Activated naive CD4-positive, alpha-beta T cell treated with Interleukin-2 at 50 U/mL for 16 hours (primary cell): Measurements from ENCODE around the gene CUL1.

Experiments used
- DNase-seq: peaks from one replicate; pipeline ENCODE4 v3.0.0-alpha.2; 2020

CUL1 gene

GRCh38 chr7:148772297-148773089 is 73.8 kb downstream of the CUL1 start:
- DNase-seq = peak; percentile 39

GRCh38 chr7:148773334-148773733 is 74.6 kb downstream of the CUL1 start:
- peak; percentile 20 for DNase-seq

DNA sequence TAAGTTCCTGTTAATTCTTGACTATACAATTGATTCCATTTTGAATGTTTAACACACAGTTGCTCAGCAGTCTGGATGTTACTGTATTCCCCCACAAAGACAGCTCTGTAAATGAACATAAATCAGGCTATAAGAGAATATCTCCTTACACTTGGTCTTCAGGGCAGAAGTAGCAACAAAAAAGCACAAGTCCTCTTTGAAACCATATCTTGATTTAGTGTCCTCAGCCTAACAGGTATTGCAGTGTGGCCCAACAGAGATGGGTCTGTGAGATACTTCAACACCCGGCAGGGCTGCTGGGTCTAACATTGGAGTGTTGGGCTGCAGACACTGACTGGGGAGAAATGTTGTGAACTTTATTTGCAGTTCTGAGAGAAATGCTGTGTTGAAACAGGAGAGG is 75.8 kb downstream of the CUL1 start:
- DNase-seq = no peak

DNA sequence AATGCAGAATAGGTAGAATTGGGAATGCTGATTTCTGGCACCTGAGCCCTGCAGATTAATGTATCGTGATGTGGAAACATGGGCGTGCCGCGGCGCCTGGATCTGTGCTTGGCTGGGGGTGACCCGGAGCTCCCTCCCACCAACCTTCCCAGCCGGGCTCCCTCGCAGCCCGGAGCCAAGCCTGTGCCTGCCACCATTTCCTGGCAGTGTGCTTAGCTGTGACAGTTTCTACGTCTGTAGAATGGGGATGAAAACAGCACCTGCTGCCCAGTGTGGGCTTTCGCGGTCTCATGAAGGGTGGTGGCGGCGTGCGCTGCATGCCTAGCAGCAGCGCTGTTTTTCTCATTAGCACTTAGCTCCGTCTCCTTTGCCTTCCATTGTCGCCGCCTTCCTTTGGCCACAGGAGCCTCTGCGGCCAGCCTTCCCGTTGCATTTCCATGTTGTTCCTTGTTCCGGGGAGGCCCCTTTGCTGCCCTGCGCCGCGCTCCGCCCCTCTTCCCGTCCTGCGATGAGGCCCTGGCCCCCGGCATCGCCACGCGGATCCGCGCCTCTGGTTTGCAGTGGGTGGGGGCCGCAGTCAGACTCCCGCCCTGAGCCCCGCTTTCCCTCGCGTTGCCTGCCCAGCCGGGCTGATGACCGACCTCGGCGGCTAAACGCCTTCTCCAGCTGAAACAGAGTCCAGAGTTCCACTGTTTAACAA is 84.2 kb downstream of the CUL1 start:
- DNase-seq = no peak

DNA sequence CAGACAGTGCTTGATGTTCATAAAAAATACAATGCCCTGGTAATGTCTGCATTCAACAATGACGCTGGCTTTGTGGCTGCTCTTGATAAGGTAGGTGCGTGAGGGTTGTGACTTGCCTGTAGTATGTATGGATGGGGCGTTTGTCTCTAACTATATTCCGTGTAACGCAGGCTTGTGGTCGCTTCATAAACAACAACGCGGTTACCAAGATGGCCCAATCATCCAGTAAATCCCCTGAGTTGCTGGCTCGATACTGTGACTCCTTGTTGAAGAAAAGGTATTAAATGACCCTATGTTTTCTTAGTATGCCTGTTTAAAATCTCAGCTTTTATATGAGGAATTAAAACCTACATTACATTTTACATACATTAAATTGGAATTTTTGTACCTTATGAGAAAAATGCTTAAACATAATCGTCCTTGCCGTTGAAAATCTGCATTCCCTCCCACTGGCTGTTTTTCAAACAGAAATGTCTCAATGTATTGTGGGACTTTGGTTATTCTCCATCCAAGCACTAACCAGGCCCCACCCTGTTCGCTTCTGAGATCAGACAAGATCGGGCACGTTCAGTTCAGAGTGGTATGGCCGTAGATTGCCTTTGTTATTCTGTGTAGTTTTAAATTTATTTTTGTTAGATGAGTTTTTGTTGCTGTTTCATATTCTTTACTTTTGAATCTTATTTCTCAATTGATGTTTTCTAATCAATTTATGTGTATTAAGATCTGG is 85.3 kb downstream of the CUL1 start:
- DNase-seq = no peak

DNA sequence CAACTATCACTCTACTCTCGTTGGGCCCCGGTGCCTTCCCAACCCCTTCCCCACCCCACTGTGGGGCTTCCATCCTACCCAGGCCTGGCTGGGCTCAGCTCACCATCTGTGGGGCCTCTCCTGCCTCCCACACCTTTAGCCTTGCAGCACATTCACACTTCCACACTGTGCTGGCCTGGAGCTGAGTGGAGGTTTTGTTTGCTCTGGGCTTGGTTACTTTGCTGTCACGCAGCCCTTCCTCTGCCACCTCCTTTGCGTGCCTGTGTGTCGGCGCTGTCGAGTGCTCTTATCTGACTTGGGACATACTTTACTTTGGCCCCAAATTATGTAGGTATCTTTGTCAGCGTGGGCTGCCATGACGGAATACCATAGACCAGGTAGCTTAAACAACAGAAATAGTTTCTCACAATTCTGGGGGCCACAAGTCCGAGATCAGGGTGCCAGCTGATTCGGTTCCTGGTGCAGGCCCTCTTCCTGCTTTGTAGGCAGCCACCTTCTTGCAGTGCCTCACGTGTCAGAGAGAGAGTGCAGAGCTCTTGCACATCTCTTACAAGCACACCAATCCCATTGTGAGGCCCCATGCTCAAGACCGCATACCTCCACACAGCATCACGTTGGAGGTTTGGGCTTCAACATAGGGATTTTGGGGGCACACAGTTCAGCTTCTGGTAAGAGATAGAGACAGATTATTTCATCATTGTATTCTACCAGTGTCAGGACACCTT is 89.0 kb downstream of the CUL1 start:
- DNase-seq = no peak

DNA sequence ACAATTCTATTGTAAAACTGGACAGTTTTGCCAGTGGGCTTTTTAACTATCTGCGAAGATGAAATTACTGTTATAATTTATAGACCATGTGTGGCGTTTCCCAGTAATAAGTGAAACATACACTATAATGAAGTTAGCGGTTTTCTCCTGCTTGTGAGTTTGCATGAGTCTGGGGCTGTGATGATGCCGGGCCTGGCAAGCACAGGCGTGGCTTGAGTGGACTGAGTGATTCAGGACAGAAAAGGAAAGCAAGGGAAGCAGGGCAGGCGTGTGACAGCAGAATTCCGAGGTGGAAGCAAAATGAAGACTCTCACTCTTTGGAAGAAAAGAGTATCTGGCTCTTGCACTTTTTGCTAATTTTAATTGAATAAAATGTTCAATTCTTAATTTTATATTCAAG is 90.5 kb downstream of the CUL1 start:
- DNase-seq = no peak

DNA sequence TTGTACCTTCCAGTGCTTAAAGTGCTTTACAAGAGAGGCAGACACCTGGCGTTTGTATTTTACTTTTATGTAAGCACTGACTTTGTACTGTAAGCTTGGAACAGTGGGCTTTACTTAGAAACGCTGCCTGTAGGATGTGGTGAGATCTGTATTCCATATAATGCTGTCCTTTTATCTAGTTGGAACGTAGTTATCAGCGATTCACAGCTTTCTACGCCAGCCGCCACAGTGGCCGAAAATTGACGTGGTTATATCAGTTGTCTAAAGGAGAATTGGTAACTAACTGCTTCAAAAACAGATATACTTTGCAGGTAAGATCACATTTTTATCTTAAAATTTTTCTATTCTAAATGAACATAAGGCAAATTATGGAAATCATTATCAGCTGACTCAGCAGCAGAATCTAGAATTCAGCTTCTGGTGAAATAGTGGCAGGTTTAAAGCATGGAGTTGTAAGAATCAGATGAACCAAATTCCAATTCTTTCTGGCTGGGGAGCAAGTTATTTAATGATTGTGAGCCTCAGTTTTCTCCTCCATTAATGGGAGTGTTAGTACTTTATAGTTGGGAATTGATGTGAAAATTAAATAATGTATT is 91.5 kb downstream of the CUL1 start:
- no peak for DNase-seq

DNA sequence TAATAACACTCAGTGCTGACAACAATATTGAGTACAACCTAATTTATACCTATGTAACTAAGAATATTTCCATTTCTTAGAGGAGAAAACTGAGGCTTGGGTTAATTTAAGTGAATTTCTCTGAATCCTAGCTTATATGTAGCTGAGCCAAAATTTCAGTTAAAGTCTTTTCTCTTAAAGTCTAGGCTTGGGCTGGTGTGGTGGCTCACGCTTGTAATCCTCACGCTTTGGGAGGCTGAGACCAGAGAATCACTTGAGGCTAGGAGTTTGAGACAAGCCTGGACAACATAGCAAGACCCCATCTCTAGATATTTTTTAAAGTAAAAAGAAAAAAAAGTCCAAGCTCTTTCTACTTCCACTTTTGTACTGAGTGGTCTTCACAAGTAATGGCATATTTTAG is 92.1 kb downstream of the CUL1 start:
- no peak for DNase-seq

DNA sequence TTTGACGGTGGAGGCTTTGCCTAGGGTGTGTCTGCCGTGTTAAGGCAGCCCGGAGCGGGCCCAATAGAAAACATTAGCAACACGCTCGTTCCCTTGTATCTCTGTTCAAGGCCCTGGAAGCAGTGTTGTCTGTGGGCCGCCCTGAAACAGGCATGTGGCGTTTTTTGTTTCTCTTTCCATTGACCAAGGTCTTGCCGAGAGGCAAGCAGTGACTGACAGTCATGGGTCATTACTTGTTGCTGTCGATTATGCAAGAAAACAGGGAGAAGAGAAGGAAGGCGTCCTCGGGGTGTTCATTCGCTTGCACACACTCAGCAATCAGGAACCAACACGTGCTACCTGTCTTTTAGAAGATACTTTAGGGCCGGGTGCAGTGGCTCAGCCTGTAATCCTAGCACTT is 92.8 kb downstream of the CUL1 start:
- no peak for DNase-seq

DNA sequence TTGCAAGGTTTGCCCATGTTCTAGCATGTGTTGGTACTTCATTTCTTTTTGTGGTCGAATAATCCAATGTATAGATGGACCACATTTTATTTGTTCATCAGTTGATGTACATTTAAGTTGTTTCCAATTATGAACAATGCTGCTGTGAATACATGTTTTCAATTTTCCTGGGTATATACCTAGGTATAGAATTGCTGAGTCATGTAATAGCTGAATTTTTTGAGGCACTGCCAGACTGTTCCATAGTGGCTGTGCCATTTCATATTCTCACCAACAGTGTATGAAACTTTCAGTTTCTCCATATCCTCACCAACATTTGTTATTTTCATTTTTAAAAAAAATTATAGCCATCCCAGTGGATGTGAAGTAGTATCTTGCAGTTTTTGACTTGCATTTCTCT is 94.9 kb downstream of the CUL1 start:
- DNase-seq = no peak

DNA sequence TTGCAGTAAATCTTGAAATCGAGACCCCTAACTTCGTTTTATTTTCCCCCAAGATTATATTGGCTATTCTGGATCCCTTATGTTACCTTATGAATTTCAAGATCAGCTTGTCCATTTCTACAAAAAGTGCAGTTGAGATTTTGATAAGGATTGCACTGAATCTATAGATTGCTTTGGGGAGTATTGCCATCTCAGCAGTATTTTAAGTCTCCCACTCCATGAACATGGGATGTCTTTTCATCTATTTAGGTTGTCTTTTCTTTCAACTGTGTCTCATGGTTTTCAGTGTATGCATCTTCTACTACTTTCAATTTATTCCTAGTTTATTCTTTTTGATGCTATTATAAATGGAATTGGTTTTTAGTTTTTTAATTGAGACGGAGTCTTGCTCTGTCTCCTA is 95.8 kb downstream of the CUL1 start:
- no peak for DNase-seq

DNA sequence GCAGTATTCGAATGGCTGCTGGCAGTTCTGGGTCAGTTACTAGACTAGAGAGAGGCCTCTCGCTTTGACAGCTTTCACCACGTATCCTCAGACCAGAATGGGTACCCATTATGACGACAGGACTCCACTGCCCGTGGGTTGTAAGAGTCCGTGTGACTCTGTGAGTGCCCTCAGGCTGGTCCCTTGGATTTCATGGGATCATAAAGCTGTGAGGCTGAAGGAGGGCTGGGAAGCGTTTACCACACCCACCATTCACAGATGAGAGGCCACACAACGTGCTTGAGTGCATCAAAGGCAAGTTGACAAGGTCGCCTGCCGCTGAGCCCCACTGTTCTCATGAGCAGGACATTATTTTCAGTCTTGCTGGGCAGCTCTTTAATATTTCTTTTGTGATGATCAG is 98.1 kb downstream of the CUL1 start:
- no peak for DNase-seq

DNA sequence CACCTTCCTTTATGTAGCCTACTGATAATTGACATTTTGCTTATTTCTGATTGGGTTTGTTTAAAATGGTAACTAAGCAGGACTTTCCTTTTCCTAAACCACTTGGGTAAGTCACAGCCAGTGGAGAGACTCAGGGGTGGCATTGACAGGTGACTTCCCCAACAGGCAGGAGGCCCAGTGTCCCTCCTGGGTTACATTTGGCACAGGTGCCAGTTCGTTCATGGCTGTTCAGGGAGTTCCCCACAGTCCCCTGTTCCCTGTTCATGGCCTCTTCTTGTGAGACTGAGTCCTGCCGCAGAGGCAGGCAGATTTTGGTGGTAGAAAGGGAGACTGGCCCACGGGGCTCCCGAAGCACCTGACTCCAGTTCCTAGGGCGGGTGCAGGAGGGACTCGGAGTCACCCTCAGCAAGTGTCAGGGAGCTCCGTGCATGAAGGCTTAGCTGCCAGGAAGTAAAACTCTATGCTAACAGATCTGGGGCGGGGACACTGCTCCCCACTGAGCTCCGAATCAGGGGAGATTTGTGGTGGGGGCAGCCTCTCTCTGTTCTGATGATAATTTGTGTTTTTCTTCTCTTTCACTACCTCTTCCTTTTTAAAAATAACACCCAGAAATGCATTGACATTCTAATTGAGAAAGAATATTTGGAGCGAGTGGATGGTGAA is 101.3 kb downstream of the CUL1 start:
- DNase-seq = no peak

DNA sequence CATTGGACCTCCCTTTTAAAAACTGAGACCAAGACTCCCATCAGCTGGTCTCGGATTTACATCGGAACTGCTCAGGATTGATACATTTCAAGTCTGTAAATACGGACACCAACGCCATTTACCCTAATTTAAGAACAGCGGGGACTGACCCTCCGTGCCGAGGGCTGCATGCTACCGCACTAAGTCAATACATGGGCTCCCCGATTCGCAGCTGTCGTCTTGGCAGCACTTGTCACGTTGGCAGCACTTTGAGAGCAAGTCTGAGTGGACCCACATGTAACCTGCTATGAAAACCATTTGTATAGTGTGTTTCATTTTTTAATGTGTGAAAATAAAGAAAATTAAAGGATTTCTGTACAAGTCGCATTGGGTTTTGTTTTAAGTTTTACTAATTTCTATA is 102.0 kb downstream of the CUL1 start:
- DNase-seq = no peak

- no peak for DNase-seq
Measured at GRCh38 chr7:148802101-148802493, 103.4 kb downstream of the CUL1 start.

- DNase-seq = no peak
Measured at GRCh38 chr7:148803094-148803493, 104.4 kb downstream of the CUL1 start.

GRCh38 chr7:148804343-148805235 is 105.9 kb downstream of the CUL1 start:
- no peak for DNase-seq

DNA sequence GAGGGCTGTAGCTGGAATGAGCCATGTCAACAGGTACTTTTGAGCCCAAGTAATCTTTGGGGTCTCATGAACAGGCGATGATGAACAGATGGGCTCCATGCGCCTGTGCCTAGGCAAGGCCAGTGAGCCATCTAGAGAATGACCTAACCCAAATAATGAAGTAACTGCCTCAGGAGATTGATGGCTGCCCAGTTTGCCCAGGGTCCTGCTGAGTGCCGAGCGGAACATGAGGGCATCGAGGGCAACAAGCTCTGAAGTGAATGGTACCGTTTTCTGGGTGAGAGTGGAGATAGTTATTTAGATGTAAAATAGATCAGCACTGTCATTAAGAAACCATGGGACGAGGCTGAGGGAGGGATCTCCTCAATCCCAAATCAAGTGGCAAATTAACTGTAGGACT is 107.5 kb downstream of the CUL1 start:
- DNase-seq = no peak

DNA sequence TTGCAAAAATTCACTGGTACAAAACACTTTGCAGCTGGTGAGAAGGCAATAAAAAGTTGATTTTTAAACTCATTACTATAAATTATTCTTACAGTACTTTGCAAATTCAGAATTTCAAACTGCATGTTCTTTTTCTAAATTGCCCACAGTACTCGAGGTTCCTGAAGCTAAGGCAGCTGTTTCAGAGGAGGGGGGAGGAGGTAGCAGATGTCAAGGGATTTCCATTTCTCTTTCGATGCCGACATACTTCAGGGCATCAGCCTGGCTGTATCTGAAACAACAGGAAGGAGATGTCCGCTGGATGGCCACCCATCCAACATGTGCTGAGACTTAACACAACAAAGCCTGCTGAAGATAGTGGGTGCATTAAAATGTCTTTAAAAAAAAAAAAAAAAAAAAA is 108.7 kb downstream of the CUL1 start:
- DNase-seq = no peak

DNA sequence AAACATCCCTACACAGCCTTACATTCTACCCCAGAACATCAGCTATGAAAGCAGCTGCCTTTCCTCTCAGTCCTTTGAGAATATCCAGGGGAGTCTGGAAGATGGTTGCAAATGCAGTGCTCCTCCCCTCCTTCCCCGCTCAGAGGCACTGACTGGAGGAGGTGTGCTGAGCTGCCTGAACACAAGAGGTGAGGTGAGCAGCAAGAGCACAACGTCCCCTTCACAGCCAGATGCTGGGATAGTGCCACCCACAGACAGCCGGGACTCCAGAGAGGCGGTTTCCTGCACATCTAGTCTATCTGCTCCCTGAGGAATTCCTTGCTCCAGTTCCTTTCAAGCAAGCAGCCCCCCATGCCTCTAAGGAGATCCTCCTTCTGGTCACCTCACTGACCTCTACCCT is 111.2 kb downstream of the CUL1 start:
- DNase-seq = no peak
